ENCODE results near the gene GDF11.
"Not testable (repeated sequence)": the region's sequence is repeated elsewhere in the genome, so short reads cannot be mapped to it uniquely, and the experiment has no call there.

The GDF11 gene

DNA sequence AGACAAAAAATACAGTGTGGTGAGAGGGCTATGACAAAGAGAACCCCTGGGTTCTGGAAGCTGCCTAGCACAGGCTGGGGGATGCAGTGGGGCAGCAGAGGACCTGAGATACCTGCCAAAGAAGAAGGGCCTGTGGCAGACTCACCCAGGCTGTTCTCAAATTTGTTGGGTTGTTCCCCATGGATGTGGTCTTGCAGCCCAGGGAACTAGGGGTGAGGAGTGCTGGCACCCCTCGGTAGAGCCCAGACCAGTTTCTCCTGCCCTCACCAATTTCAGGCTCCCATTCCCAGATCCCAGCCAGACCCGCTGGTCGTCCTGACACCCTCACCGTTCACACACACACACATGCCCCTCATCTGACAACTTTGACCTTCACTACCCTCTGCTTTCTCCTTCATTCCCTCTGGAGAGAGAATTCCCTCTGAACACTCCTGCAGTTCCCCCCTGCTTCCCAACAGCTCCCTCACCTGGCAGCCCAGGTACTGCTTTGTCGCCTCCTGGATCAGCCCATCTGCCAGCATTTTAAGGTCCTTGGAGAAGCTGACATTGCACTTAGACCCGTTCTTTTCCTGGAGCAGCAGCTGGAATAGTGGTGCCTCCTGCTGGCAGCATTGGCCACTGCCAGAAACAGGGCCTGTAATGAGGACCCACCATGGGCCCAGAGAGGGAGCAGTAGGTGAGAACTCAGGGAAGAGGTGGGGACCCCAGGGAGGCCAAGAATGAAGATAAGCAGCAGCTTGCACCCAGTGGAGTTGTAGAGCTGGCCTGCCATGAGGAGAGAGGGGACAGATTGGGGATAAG lies 5.9 kb upstream of the GDF11 start:
- peak in 8 of 10 donors; percentile 65 to 94 (median 70) for DNase-seq
- intact Hi-C loops (cut with DNase I), result loop anchor here (2.0 kb wide), 1 partner anchor 78 kb away; no protein-coding TSS in a partner anchor

DNA sequence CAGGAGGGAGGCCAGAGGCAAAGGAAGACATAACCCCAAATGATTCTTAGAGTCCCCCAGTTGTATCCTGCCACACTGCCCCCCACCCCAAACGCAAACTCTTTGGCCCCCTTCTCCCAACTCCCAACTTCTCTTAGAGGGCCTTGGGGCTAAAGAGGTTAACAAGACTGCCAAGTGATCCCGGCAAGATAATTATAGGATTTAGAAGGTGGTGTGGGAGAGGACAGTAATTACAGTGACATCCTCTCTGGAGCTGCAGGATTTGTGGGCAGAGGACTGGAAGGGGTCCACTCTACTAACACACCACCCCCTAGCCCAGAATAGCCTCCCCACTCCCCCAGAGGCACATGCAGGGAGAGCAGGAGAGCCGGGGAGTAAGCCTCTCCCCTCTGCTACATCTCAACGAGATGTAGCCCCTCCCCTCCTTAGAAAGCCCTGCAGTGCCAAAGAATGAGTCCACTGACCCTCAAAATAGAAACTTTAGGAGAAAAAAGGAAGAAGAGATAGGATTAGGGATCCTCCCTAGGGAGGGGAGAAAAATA lies 5.3 kb upstream of the GDF11 start:
- intact Hi-C loops (cut with DNase I), result loop anchor here (1.0 to 2.0 kb wide), 3 partner anchors 59 to 203 kb away; no protein-coding TSS in a partner anchor
- peak in 1 of 10 donors; percentile 65 for DNase-seq

DNA sequence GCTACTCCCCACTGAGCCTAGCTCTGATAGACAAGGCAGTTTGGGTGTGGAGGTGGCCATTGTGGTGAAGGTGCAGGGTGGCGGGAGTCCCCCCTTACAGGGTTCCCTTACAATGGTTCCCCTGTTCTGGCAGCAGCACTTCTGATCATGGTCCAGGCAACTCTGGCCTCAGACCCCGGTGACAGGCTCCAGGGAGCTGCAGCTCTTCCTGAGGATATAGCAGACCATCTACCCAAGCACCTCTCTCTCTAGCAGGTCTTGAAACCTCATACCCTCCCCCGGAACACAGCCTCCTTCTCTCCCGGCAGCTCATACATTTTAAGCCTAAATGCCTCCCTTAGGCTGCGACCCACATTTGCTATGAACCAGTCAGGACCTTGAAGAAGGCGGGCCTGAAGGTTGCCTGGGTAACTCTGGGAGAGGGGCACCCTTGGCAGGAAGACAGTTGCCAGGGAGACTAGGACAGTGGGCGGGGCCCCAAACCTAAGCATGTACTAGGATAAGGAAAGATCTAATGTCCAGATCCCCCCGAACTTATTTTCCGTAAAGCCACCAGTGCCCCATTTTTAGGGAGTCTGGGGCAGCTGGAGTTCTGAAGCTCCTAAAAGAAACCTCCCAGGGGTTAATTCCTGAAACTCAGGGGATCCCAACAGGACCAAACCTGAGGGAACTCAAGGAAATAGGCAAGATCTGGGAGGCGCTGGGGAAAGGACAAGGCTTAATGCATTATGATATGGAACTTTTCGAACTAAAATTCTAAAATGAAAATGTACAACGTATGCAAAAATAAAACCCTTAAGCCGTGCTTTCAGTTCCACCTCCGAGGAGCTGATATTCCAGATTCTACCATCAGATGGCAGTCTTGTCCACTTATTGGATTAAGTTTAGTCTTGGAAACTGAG lies 4.5 kb upstream of the GDF11 start:
- intact Hi-C loops (cut with DNase I), result loop anchor here (1.0 to 2.0 kb wide), 2 partner anchors 58 to 202 kb away; no protein-coding TSS in a partner anchor
- DNase-seq, result peak in 9 of 10 donors; percentile 58 to 95 (median 80)

DNA sequence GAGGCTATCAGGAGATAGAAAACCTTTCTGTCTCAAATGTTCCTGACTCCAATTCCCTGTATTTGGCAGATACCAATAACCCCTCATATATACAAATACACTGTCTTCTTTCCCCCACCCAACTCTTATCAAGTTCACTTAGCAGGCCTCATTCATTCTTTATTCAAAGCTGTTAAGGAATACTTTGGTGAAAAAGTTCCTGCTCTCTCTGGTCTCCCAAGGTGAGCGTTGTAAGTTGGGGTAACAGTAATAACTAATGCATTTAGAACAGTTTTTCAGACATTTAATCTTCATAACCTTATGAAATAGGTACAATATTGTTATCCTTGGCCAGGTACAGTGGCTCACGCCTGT lies 3.9 kb upstream of the GDF11 start:
- intact Hi-C loops (cut with DNase I), result loop anchor here (2.0 kb wide), 1 partner anchor 58 kb away; no protein-coding TSS in a partner anchor
- DNase-seq, result no peak

DNA sequence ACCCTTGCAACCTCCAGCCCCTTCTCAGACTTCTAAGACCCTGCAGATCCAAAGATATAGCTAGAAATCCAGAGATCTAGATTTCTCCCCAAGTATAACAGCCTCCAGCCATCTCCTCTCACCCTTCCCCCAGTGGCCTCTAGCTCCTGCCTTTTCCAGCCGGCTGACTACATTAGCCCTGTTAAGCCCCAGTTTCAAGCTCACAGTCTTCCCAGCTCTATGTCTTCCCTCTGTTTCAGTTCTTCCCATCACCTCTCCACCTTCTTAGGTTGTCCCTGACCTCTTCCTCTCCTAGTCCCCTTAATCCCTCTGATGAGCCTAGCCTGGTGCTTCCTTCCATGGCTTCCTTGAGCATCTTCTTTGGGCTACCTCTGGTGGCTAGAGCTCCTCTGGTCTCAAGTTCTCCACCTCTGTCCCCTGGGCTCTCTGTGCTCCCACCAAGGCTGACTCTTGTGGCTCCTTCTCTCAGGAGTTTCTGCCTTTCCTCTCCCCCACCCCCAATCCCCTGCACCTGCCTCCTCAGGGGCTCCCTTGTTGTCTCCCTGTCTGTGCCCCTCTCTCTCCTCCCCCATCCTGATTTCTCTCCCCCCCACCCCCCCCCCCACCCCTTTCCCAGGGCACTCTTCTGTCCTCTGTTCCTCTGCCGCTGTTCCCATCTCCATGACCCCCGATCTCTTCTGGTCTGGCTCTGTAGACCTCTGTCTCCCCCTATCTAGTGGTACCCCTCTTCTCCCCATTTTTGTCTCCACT lies 816 bp upstream of the GDF11 start:
- intact Hi-C loops (cut with DNase I), result loop anchor here (2.0 to 5.0 kb wide), 2 partner anchors 185 to 299 kb away; partner anchors contain the start of genes PYM1 and RPS26
- peak in 1 of 10 donors; percentile 65 for DNase-seq

DNA sequence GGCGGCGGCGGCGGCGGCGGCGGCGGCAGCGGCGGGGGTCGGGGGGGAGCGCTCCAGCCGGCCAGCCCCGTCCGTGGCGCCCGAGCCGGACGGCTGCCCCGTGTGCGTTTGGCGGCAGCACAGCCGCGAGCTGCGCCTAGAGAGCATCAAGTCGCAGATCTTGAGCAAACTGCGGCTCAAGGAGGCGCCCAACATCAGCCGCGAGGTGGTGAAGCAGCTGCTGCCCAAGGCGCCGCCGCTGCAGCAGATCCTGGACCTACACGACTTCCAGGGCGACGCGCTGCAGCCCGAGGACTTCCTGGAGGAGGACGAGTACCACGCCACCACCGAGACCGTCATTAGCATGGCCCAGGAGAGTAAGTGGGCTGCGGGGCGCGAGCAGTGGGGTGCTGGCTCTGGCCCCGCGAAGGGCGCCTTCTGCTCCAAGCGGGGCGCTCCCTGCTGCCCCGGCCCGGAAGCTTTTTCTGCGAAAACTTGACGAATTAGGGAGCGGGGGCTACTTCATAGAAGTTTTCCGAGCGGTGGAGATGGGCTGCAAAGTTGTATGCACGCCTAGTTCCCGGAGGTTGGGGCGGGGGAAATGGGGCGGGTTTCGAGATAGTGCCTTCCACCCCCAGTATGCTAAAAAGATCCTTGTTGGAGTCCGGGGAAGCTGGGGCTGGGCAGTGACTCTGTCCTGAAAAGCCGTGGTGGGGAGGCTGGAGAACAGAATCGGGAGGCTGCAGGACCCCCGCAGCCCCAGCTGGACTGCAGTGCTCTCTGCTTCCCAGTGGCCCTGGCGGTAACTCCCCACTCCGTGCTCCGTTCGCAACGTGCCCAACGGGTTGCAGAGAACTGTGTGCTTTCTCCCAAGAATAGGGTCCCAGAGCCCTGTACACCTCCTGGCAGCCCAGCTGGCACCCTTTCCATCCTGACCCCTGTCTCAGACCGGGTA lies 751 bp downstream of the GDF11 start:
- DNase-seq, result peak in 5 of 10 donors; percentile 46 to 92 (median 79)
- intact Hi-C loops (cut with DNase I), result loop anchor here (2.0 to 5.0 kb wide), 2 partner anchors 184 to 297 kb away; partner anchors contain the start of genes PYM1 and RPS26

DNA sequence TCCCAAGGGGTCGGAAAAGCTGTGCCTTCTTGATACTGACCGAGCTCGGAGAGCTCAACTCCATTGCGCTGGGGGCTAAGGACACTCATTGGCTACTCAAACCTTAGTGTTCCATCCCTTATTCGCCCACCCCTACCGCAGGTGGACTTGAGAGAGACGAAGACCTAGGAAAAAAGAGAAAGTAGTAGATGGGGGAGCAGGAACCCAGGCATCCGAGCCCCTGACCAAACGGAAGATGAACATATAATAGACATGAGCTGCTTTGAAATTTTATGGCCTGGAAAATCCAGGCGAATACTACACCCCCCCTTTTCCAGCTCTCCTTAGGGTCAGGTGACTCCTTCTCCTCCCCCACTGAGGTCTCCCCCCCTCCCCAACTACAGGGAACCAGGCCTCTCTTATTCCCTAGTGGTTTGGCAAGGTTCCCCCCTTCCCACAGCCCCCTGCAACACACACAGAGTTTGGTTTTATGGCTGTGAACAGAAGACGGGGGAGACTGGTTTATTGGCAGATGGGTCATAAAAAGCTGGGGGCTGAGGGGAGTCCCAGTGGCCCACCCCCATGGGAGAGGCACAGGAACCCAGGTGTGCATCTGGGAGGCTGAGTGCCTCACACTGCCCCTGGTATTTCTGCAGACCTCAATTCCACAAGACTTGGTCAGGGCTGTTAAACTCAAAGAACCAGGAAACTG lies 1.6 kb downstream of the GDF11 start:
- intact Hi-C loops (cut with DNase I), result loop anchor here (5.0 kb wide), 1 partner anchor 183 kb away; the partner anchor contains the start of gene PYM1
- DNase-seq, result no peak

DNA sequence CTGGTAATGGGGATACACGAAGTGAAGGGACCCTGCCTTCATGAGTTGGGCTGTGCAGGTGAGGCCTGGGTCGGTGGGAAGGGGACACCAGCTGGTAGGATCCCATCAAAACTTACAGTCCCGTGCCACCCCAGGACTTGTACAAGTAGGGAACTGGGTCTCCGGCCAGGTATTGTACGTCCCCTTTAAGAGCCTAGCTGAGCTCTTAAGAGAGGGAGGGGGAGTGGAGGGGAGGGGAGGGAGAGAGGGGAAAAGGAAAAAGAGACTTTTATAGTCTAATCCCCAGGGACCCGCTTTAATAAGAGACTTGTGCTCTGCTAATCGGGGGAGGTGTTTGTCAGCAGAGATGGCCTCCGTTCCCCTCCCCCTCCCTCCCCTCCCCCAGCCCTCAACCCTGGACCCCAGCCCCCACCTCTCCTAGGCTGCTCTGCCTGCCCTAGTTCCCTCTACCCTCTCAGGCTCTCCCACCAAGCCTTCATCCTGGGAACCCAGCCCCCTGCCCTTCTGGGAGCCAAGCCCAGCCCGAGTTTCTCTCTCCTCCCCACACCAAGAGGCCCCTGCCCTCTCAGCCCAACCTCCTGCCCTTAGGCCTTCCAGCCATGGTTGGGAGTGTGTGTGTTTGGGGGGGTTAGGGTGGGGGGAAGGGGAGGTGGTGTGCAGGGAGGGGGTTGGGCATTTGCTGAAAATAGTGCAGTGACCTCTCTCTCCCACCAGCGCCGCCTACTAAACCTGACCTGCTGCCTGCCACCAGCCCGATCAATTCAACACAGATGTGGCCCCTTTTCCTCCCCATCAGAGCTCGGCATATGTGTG lies 2.6 kb downstream of the GDF11 start:
- intact Hi-C loops (cut with DNase I), result no loop called here
- DNase-seq, result peak in 2 of 10 donors; percentile 62 to 65

DNA sequence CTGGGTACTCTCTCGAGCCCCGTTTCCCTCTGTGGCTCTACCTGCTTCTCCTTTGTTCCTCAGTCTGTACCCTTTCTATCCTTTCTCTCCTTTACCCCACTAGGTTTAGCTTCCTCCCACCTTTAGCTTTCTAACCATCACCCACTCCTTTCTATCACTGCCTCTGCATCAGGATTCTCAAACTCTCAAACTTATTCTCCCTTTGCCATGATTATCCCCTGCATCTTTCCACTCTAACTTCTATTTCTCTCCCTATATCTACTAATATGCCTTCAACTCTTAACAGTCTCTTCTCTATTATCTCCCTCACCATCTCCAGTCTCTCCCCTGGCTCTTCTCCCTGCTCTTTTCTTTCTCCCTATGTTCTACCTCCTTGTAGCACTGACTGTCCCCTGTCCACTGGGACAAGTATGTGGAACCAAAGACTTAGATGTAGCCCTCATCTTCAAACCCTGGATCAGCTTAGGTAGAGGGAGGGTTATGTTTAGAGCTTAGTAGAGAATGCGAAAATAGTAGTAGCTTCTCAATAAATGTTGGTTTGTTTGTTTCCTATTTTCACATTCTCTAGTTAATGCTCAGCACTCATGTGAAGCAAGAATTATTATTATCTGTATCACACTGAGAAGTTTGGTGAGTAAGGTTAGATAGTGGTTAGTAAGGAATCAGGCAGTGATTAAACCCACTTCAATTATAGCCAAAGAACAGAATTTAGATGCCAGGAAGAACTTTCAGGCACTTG lies 3.4 kb downstream of the GDF11 start:
- intact Hi-C loops (cut with DNase I), result no loop called here
- no peak for DNase-seq

DNA sequence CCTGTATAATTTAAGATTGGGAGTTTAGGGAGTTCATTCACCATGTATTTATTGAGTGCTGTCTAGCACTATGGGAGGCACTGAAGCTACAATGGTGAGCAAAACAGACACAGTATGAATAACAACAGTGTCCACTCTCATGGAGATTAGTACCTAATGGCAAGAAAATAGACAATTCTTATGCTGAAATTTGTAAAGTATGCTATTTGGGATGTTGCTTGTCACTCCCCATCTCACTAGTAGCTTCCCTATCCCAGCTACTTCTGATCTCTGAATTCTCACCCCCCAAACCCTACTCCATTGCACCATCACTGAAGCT lies 4.0 kb downstream of the GDF11 start:
- intact Hi-C loops (cut with DNase I), result no loop called here

DNA sequence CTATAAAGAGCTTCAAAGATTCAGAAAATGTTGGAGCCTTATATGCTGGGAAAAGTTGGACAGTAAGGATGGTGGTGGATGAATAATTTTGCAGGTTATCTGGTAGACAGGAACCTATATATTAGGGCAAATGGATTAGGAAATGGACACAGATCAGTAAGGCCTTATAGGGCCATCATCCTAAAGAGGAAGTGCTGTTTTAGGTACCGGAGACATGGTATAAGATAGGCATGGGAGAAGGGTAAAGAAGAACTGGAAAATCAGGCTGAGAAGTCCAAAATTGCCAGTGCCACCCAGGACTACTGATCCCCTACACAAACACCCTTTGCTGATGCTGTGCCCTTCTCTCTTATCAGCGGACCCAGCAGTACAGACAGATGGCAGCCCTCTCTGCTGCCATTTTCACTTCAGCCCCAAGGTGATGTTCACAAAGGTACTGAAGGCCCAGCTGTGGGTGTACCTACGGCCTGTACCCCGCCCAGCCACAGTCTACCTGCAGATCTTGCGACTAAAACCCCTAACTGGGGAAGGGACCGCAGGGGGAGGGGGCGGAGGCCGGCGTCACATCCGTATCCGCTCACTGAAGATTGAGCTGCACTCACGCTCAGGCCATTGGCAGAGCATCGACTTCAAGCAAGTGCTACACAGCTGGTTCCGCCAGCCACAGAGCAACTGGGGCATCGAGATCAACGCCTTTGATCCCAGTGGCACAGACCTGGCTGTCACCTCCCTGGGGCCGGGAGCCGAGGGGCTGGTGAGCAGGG lies 5.5 kb downstream of the GDF11 start:
- peak in 2 of 10 donors; percentile 62 to 75 for DNase-seq
- intact Hi-C loops (cut with DNase I), result no loop called here

More for the DNA sequence above, 4.0 kb downstream of the GDF11 start:
- no peak for DNase-seq

DNA sequence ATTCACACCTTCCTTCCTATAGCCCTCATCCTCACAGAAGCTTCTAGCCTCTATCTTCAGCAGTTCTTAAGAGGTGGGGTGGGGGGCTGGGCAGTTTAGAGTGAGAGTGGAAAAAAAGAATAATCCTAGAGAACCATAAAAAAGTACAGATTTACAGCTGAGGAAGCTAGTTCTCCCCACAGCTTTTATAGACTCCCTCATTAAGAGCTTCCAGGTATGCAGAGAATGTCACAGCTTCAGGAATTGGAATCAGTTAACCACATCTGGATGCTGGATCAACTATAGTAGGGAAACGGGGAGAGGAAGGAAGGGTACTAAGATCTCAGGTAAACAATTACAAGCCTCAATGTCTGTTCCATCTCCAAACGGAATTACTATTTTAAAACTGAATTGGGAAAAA lies 12.3 kb downstream of the GDF11 start:
- intact Hi-C loops (cut with DNase I), result loop anchor here (5.0 kb wide), 1 partner anchor 57 kb away; no protein-coding TSS in a partner anchor

DNA sequence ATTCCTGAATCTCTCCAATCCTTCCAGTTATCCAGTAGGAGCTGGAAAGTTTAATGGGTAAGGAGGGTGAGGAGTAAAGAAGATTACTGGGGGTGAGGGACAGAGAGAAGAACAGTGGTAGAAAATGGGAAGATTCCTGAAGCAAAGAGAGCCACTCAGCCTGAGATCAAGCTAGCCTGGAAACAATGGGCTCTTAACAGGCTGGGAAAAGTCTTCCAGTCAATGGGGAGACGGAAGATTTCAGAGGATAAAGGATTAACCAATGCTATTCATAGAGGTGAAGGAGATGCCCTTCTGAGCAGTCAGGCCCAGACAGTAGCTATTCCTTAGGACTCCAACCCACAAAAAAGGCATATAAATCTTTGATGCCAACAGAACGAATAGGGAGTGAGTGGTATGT lies 14.8 kb downstream of the GDF11 start:
- DNase-seq, result no peak
- intact Hi-C loops (cut with DNase I), result loop anchor here (5.0 kb wide), 1 partner anchor 55 kb away; no protein-coding TSS in a partner anchor

More for the DNA sequence above, 12.3 kb downstream of the GDF11 start:
- no peak for DNase-seq

DNA sequence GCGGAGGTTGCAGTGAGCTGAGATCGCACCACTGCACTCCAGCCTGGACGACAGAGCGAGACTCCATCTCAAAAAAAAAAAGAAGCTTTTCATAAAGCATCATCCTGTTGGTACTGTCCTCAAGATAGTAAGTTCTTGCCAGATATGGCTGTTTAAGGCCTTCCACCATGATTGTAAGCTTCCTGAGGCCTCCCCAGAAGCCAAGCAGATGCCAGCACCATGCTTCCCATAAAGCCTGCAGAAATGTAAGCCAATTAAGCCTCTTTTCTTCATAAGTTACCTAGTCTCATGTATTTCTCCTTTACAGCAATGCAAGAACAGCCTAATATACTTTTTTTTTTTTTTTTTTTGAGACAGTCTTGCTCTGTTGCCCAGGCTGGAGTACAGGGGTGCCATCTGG lies 15.7 kb downstream of the GDF11 start:
- DNase-seq, result not testable (repeated sequence)
- intact Hi-C loops (cut with DNase I), result loop anchor here (5.0 kb wide), 1 partner anchor 54 kb away; no protein-coding TSS in a partner anchor

DNA sequence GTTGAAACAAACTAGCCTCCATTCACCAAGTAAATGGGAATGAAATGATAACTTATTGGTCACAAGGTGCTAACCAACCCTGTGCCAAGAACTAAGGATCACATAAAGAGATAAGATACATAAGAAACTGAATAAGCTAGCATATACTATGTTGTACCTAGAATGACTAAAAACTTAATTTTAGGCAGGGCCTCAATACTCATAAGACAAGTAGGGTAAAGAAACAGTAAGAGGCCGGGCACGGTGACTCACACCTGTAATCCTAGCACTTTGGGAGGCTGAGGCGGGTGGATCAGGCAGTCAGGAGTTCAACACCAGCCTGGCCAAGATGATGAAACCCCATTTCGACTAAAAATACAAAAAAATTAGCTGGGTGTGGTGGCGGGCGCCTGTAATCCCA lies 17.7 kb downstream of the GDF11 start:
- intact Hi-C loops (cut with DNase I), result no loop called here
- no peak for DNase-seq

DNA sequence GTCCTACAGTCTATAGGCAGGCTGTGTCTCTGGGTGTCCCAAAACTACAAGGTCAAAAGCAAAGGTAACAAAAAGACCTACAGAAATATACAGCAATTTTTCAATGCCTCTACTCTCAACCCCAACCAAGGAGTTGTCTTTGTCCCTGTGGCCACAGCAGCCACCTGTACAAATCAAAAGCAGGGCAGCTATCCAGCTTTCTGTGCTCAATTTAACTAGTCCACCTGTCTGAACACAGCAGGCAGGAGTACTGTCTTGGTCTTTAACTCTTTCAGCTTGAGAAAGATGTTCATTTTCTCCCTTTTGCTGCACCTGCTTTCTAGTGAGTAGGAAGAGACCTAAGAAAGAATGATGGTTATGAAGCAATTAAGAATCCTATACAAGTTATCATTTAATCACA lies 19.7 kb downstream of the GDF11 start:
- intact Hi-C loops (cut with DNase I), result no loop called here
- no peak for DNase-seq

Data from posterior cingulate gyrus (tissue), 11 donors.